PC-9 (cell line): ENCODE data around the gene BMPR1B. TPM values are rescaled to one million over a fixed set of nuclear protein-coding genes. Genes with fewer than 3 reads are reported as not detected.

Experiments
- BruUV-seq: library from RNA; stranded (reverse); fragments of 400-500 nt; replicated peaks from 2 replicates; lab custom pipeline; 2021; lab: Mats Ljungman, UMichigan
- CTCF ChIA-PET: fragments of 300-600 bp; sonication (Branson Sonifier 250); formaldehyde crosslinking; loops from one replicate; lab custom pipeline; 2022; ENCODE audit warnings: antibody characterized with exemption; lab: Charles Lee
- POLR2A ChIA-PET: fragments of 300-600 bp; sonication (Branson Sonifier 250); formaldehyde crosslinking; loops from one replicate; lab custom pipeline; 2022; ENCODE audit warnings: antibody characterized with exemption; ENCODE audit not compliant: unreplicated experiment; lab: Charles Lee
- DNase-seq, 2 experiments: peaks; one replicate each; pipeline versions ENCODE4 v3.0.0 to v3.0.0-alpha.2; 2015 to 2022; ENCODE audit warnings: mixed read lengths in 1 of 2
- H2AFZ ChIP-seq: fragments of 200-600 bp; sonication (generic); 2 replicates; pipeline ENCODE4 v1.8.1; 2017; ENCODE audit warnings: antibody characterized with exemption
- H3F3A ChIP-seq: fragments of 200-600 bp; sonication (generic); 2 replicates; pipeline ENCODE4 v1.8.1; 2017; ENCODE audit warnings: antibody characterized with exemption, mild to moderate bottlenecking, low read depth; ENCODE audit not compliant: insufficient read depth
- H3K27ac ChIP-seq: fragments of 200-600 bp; sonication (generic); 2 replicates; pipeline ENCODE4 v1.6.1; 2016; ENCODE audit warnings: mixed run types
- H3K27me3 ChIP-seq: fragments of 200-600 bp; sonication (generic); 2 replicates; pipeline ENCODE4 v1.6.1; 2016; ENCODE audit warnings: low read depth, mixed run types; ENCODE audit not compliant: insufficient read depth
- H3K36me3 ChIP-seq: fragments of 200-600 bp; sonication (generic); 2 replicates; pipeline ENCODE4 v1.6.1; 2016; ENCODE audit warnings: low read depth, mixed run types
- H3K4me1 ChIP-seq: fragments of 200-600 bp; sonication (generic); replicated peaks from 2 replicates; pipeline ENCODE4 v1.6.1; 2016; ENCODE audit warnings: mixed run types; ENCODE audit not compliant: insufficient read depth
- H3K4me2 ChIP-seq: fragments of 200-600 bp; sonication (generic); 2 replicates; pipeline ENCODE4 v1.6.1; 2017; ENCODE audit warnings: mixed run types
- H3K4me3 ChIP-seq: fragments of 200-600 bp; sonication (generic); 2 replicates; pipeline ENCODE4 v1.6.1; 2016; ENCODE audit warnings: mixed run types
- H3K79me2 ChIP-seq: fragments of 200-600 bp; sonication (generic); 2 replicates; pipeline ENCODE4 v1.6.1; 2017; ENCODE audit warnings: low read depth, mixed run types
- H3K9me2 ChIP-seq: fragments of 200-600 bp; sonication (generic); 2 replicates; pipeline ENCODE4 v1.8.1; 2017; ENCODE audit warnings: mild to moderate bottlenecking; ENCODE audit not compliant: insufficient read depth
- H3K9me3 ChIP-seq: fragments of 200-600 bp; sonication (generic); 2 replicates; pipeline ENCODE4 v1.8.1; 2016; ENCODE audit warnings: low read depth; ENCODE audit not compliant: insufficient read depth
- H4K20me1 ChIP-seq: fragments of 200-600 bp; sonication (generic); 2 replicates; pipeline ENCODE4 v1.8.1; 2017; ENCODE audit not compliant: insufficient read depth
- EZH2 ChIP-seq: fragments of 200-600 bp; sonication (generic); IDR thresholded peaks from 2 replicates; pipeline ENCODE4 v1.8.0; 2017; ENCODE audit warnings: antibody characterized with exemption, low read depth
- intact Hi-C: fragments of 100-400 bp; cut with micrococcal nuclease; formaldehyde crosslinking; loops from one replicate; pipeline ENCODE4 v1.10.0; 2022; ENCODE audit not compliant: unreplicated experiment
- total RNA-seq: library from RNA; stranded (reverse); gene quantifications from 2 replicates; pipeline ENCODE4 v1.2.3, GENCODE V29; 2021
- TF ChIP-seq, protein P1 (sequence below): fragments of 200-600 bp; sonication (generic); conservative IDR thresholded peaks from 2 replicates; pipeline ENCODE4 v1.6.1; 2017; ENCODE audit warnings: mixed run types, antibody characterized with exemption, mild to moderate bottlenecking, moderate library complexity

BMPR1B gene
- total RNA-seq, 1 experiment from 2014 or later: 1.1 TPM

GRCh38 chr4:95085124-95085833 lies 327.5 kb downstream of the BMPR1B start:
- peaks cover 10% of the 10 kb centered on the region; the same call in 1 of the 2 replicates for H3F3A ChIP-seq
- CTCF ChIA-PET: no interaction called here
- DNase-seq: peak; percentile 20 to 62
- intact Hi-C loops: loop anchor here (2.0 to 5.0 kb wide), 3 partner anchors 150 to 538 kb away; no protein-coding TSS in a partner anchor
- POLR2A ChIA-PET: no interaction called here
- no peaks in the 10 kb centered on the region for H3K9me3 ChIP-seq
- no peak overlapping the region for H2AFZ ChIP-seq
- no peak overlapping the region for H3K4me3 ChIP-seq
- no peaks in the 10 kb centered on the region for H4K20me1 ChIP-seq
- H3K9me2 ChIP-seq: no peaks in the 10 kb centered on the region
- H3K27ac ChIP-seq: peak overlapping the region; percentile 47
- TF ChIP-seq, protein P1, sequence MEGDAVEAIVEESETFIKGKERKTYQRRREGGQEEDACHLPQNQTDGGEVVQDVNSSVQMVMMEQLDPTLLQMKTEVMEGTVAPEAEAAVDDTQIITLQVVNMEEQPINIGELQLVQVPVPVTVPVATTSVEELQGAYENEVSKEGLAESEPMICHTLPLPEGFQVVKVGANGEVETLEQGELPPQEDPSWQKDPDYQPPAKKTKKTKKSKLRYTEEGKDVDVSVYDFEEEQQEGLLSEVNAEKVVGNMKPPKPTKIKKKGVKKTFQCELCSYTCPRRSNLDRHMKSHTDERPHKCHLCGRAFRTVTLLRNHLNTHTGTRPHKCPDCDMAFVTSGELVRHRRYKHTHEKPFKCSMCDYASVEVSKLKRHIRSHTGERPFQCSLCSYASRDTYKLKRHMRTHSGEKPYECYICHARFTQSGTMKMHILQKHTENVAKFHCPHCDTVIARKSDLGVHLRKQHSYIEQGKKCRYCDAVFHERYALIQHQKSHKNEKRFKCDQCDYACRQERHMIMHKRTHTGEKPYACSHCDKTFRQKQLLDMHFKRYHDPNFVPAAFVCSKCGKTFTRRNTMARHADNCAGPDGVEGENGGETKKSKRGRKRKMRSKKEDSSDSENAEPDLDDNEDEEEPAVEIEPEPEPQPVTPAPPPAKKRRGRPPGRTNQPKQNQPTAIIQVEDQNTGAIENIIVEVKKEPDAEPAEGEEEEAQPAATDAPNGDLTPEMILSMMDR: no peak
- TF ChIP-seq EZH2: no peak
- no peaks in the 10 kb centered on the region for H3K36me3 ChIP-seq
- H3K4me1 ChIP-seq: peaks cover 36% of the 10 kb centered on the region
- no TSS peak for BruUV-seq
- peak overlapping the region; percentile 9; the same call in 1 of the 2 replicates for H3K4me2 ChIP-seq
- H3K79me2 ChIP-seq: no peaks in the 10 kb centered on the region
- H3K27me3 ChIP-seq: no peaks in the 10 kb centered on the region

DNA sequence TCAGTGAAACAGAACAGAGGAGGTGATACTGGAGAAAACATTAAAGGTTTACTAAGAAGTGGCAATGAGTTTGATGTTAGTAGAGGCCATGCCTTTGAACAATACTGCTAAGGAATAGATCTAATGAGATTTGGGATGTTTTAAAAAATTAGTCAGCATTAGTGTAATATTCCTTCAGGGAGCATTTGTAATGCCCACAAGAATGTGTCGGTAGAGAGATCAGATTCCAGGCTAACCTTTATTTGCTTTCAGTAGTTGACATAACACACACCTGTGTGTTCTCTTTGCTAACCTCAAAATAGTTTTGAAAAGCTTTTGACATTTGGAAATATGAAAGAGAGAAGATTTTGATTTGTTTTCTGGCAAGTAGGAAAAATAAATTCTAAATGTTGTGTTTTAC lies 328.8 kb downstream of the BMPR1B start:
- TF ChIP-seq EZH2: no peak
- TF ChIP-seq, protein P1: no peak
- ChIA-PET CTCF (no interaction called here), POLR2A (no interaction called here)
- no peaks in the 10 kb centered on the region for H3K36me3 ChIP-seq
- no peaks in the 10 kb centered on the region for H3K27me3 ChIP-seq
- H3K9me3 ChIP-seq: no peaks in the 10 kb centered on the region
- no peaks in the 10 kb centered on the region for H4K20me1 ChIP-seq
- peak overlapping the region; percentile 68 for H3K27ac ChIP-seq
- H3K4me2 ChIP-seq: 0 out of 2 replicates have a peak overlapping the region, but pooled peaks have one; percentile 31
- no peak overlapping the region for H2AFZ ChIP-seq
- no peaks in the 10 kb centered on the region for H3K9me2 ChIP-seq
- H3K4me3 ChIP-seq: no peak overlapping the region
- no TSS peak for BruUV-seq
- H3F3A ChIP-seq: peaks cover 10% of the 10 kb centered on the region; the same call in 1 of the 2 replicates
- H3K79me2 ChIP-seq: no peaks in the 10 kb centered on the region
- peak in 1 of 2 experiments; percentile 82 for DNase-seq
- peaks cover 36% of the 10 kb centered on the region for H3K4me1 ChIP-seq
- intact Hi-C loops: loop anchor here (1.0 to 5.0 kb wide), 3 partner anchors 244 to 539 kb away; no protein-coding TSS in a partner anchor

GRCh38 chr4:95087657-95088455 lies 330.1 kb downstream of the BMPR1B start:
- POLR2A ChIA-PET: interaction anchor here (0.5 kb wide), 1 partner anchor 163 kb away, joined by 3 read pairs; no protein-coding TSS in a partner anchor
- no peak for DNase-seq
- TF ChIP-seq, protein P1: no peak
- TF ChIP-seq EZH2: no peak
- Histone ChIP-seq H4K20me1 (no peaks in the 10 kb centered on the region), H3K9me2 (no peaks in the 10 kb centered on the region), H3K79me2 (no peaks in the 10 kb centered on the region), H3F3A (peaks cover 10% of the 10 kb centered on the region; the same call in 1 of the 2 replicates), H3K4me1 (peaks cover 36% of the 10 kb centered on the region), H3K27me3 (no peaks in the 10 kb centered on the region), H3K4me2 (no peak overlapping the region), H3K9me3 (no peaks in the 10 kb centered on the region), H2AFZ (no peak overlapping the region), H3K27ac (no peak overlapping the region), H3K4me3 (no peak overlapping the region), H3K36me3 (no peaks in the 10 kb centered on the region)
- CTCF ChIA-PET: no interaction called here
- no TSS peak for BruUV-seq
- intact Hi-C loops: loop anchor here (5.0 kb wide), 2 partner anchors 246 to 541 kb away; no protein-coding TSS in a partner anchor
